ENCODE measurements around the gene CAMKV. TPM values are rescaled to one million over a fixed set of nuclear protein-coding genes. Genes with fewer than 3 reads are reported as not detected.
A peak's percentile ranks its signal among the peaks of the same experiment; 100 is the strongest.
"Not testable (repeated sequence)": the region's sequence is repeated elsewhere in the genome, so short reads cannot be mapped to it uniquely, and the experiment has no call there.

The CAMKV gene
- polyA plus RNA-seq, 3 donors from 2014 or later = not detected

DNA sequence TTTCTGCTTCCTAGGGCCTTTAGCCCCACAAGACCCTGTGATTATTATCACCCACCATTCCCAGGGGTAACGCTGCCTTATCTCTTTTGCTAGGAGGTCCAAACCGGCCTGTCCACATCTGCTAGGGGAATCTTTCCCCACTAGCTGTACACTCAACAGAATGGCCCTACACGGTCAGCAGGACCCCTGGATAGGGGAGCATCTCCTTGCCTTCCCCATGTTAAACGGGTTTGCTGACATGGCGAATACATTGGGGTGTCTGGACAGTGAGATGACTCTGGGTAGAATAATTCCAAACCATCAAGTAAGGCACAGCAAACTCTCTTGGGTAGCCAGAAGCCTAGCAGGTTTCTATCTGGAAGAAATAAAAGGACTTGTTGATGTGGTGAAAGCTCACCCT is 14.0 kb downstream of the CAMKV start:
- Mint-ChIP-seq H3K36me3 (no peaks in the 10 kb centered on the region), H3K9me3 (no peaks in the 10 kb centered on the region), H3K4me3 (peak overlapping the region; percentile 84 to 91 (median 90)), H3K4me1 (peaks cover 11 to 13% of the 10 kb centered on the region in 2 donors), H3K27ac (peak overlapping the region in 1 of 6 donors; percentile 89), H3K27me3 (ENCODE audit: low read depth in 3 of 3) (peaks cover 0 to 4% (median 2%) of the 10 kb centered on the region in 3 donors)
- no peak for DNase-seq

DNA sequence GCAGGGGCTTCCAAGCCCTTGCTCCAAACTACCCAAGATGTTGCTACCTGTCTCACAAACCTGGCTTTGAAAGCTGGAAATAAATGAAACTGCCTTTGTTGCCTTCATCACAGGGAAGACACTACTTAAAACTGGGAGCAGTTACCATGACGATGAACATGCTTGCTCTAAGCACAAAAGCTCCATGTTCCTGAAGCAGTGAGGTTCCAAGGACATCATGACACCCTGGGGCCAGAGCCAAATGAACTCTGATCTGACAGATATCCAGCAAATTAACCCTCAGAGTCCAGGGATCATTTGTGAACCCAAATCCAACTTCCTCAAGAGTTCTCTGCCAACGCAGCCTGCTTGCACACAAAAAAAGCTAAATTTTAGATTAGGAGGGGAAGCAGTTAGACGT is 24.0 kb downstream of the CAMKV start:
- H3K27ac Mint-ChIP-seq = no peak overlapping the region
- H3K36me3 Mint-ChIP-seq = peaks cover 0 to 4% (median 0%) of the 10 kb centered on the region in 3 donors
- H3K4me1 Mint-ChIP-seq = no peaks in the 10 kb centered on the region
- no peaks in the 10 kb centered on the region for H3K27me3 Mint-ChIP-seq (ENCODE audit: low read depth in 3 of 3)
- no peak for DNase-seq
- no peak overlapping the region for H3K4me3 Mint-ChIP-seq
- no peaks in the 10 kb centered on the region for H3K9me3 Mint-ChIP-seq

DNA sequence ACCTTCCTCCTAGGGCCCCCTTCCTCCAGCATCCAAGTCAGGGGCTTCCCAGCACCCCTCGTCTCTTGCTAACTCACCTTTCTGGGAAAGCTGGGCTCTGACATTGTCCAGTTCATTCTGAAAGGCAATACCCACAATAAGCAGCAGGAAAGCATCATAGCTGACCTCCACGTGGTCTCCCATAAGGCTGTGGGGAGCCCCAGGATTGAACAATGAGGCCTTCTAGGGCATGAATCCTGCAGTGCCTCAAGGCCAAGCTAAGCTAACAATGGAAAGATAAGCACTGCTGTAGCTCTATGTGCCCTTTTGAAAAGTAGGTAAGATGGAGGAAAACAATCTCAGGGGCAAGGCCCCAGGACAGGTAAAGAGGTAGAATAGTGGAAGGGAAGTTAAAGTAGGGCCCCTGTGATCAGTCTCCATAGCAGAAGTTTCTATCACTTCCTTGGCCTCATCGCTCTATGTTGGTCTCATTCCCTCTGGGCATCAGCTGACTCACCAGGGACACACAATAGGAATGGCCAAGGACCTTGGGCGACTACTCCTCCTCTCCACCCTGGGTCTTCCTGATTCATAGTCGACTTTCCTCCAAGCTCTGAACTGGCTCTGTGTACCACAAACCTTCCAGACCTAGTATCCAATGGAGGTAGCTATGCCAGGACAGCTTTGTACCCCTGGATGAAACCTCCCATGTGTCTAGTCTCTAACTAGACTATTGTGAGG is 25.1 kb downstream of the CAMKV start:
- Mint-ChIP-seq H3K4me3 (no peak overlapping the region), H3K27me3 (ENCODE audit: low read depth in 3 of 3) (no peaks in the 10 kb centered on the region), H3K4me1 (no peaks in the 10 kb centered on the region), H3K27ac (peak overlapping the region in 1 of 6 donors; percentile 53), H3K36me3 (peaks cover 0 to 4% (median 0%) of the 10 kb centered on the region in 3 donors), H3K9me3 (no peaks in the 10 kb centered on the region)
- no peak for DNase-seq

DNA sequence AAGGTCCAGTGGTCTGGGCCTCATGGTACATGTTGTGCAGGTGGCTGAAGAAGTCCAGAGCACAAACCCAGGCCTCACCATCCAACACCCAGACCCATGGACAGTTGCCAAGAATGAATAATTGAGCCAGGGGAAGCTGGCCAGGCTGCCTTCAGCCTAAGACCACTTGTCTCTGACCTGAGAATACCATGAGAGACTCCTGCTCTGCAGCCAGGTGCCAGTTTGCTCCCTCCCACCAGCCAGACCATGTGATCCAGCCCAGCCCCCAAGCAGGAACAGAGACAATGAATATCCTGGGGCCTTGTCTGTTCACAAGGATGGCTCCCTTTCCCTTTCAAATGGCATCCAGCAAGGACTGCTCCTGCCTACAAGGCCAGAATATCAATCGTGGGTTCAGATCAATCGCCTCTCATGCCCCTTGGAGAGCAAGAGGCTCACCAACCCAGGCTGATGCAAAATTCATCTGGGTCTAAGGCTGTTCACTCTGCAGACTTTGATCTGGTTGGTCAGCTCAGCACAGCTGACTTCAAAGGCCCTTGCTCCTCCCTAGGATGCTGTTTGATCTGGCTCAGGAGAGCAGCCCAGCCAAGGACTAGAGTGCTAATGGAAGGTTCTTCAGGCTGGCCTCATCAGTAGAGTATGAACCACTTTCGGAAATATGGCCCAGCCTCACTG is 26.7 kb downstream of the CAMKV start:
- Mint-ChIP-seq H3K9me3 (no peaks in the 10 kb centered on the region), H3K4me1 (no peaks in the 10 kb centered on the region), H3K4me3 (no peak overlapping the region), H3K36me3 (peaks cover 0 to 4% (median 0%) of the 10 kb centered on the region in 3 donors), H3K27ac (no peak overlapping the region), H3K27me3 (ENCODE audit: low read depth in 3 of 3) (no peaks in the 10 kb centered on the region)
- DNase-seq = no peak

DNA sequence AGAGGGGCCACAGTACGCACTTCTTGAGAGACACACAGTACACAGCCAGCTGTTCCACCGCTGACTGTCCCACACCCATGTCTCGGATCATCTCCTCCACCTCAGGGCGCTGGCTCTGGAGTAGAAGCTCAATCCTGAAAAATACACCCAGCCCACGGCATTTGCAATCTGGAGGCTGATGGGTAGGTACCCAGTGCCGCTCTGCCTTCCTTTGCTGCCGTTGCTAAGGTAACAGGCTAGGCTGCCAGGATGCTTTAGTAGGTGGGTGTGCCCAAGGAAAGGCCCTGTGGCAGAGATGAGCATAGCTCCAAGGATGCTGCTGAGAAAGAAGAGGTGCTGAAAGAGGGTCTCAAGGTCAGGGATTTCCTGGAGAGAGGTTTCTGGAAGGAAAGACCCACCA is 27.9 kb downstream of the CAMKV start:
- H3K4me1 Mint-ChIP-seq = no peaks in the 10 kb centered on the region
- H3K27ac Mint-ChIP-seq = no peak overlapping the region
- peaks cover 0 to 4% (median 0%) of the 10 kb centered on the region in 3 donors for H3K36me3 Mint-ChIP-seq
- H3K4me3 Mint-ChIP-seq = no peak overlapping the region
- H3K27me3 Mint-ChIP-seq (ENCODE audit: low read depth in 3 of 3) = no peaks in the 10 kb centered on the region
- H3K9me3 Mint-ChIP-seq = no peaks in the 10 kb centered on the region
- no peak for DNase-seq

DNA sequence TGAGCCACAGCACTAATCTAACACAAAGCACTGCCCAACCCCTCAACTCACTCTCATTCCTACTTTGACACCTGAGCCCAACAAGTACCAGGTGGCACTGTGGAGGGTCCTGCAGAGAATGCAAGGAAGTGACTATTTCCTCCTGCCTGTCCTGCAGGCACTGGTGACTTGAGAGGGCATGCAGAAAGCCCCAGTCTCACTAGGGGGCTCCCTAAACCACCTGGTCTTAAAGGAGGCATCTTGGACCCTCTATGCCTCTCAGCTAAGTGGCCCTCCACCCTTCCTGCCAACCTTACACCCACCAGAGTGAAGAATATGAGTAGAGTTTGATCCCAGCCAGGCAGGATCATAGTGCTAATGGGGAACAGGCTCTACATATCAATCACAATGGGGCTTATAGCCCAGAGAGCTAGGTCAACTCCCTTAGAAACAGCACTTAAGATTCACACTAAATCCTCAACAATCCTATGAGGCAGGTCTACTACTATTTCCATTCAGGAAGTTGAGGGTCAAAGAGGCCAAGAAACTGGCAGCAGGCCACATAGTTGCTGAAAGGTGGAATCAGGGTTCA is 28.5 kb downstream of the CAMKV start:
- no peaks in the 10 kb centered on the region for H3K9me3 Mint-ChIP-seq
- DNase-seq = no peak
- no peaks in the 10 kb centered on the region for H3K27me3 Mint-ChIP-seq (ENCODE audit: low read depth in 3 of 3)
- peaks cover 0 to 4% (median 0%) of the 10 kb centered on the region in 3 donors for H3K36me3 Mint-ChIP-seq
- no peak overlapping the region for H3K4me3 Mint-ChIP-seq
- no peaks in the 10 kb centered on the region for H3K4me1 Mint-ChIP-seq
- H3K27ac Mint-ChIP-seq = no peak overlapping the region

DNA sequence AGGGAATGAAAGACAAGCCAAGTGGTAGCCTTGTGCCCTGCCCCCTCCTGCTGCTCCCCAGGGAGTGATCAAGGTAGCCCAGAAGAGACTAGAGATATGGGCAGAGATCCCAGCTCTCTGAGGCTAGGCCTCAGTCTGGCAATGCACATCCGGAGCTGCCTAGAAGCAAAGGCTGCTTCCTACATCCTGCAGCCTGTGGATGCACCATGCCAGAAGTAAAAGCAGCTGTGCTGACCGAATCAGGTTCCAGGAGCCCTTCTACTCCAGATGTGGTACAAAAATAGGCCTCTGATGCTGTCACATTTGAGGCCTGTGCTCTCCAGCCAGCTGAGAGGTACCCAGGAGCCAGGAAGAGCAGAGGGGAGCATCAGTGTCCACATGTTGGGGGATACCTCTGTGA is 29.3 kb downstream of the CAMKV start:
- H3K4me3 Mint-ChIP-seq = no peak overlapping the region
- H3K36me3 Mint-ChIP-seq = peaks cover 0 to under 1% (median 0%) of the 10 kb centered on the region in 3 donors
- no peaks in the 10 kb centered on the region for H3K9me3 Mint-ChIP-seq
- no peak overlapping the region for H3K27ac Mint-ChIP-seq
- no peak for DNase-seq
- no peaks in the 10 kb centered on the region for H3K27me3 Mint-ChIP-seq (ENCODE audit: low read depth in 3 of 3)
- no peaks in the 10 kb centered on the region for H3K4me1 Mint-ChIP-seq

DNA sequence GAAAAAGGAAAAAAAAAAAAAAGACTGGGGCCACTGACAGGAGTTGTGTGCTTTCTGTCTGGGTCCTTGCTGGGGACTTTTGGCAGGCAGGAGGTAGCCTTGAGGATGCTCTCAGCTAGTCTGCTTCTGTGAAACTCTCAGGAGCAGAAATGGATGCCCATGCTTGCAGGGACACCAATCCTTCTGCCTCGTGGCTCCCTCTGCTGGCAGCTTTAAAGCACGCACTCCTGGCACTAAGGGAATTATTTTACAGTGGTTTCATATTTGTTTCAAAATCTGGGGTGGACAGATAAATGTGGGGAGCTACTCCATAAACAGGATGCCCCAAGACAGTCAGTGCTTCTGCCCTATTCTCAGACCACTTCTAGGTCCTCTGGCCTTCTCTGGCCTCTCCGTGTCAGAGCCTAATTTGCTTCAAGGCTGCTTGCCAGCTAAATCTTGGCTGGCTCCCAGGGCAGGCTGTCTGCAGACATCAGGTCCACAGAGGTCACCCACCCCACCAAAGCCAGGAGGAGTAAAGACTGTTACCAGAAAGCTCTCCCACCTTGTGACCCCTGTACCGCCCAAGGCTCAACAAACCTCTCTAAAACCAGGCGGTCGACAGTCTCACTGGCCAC is 30.4 kb downstream of the CAMKV start:
- H3K27me3 Mint-ChIP-seq (ENCODE audit: low read depth in 3 of 3) = no peaks in the 10 kb centered on the region
- H3K36me3 Mint-ChIP-seq = no peaks in the 10 kb centered on the region
- no peaks in the 10 kb centered on the region for H3K9me3 Mint-ChIP-seq
- peak; percentile 68 to 75 (median 73) for DNase-seq
- H3K27ac Mint-ChIP-seq = peak overlapping the region in 1 of 6 donors; percentile 68
- no peaks in the 10 kb centered on the region for H3K4me1 Mint-ChIP-seq
- no peak overlapping the region for H3K4me3 Mint-ChIP-seq

DNA sequence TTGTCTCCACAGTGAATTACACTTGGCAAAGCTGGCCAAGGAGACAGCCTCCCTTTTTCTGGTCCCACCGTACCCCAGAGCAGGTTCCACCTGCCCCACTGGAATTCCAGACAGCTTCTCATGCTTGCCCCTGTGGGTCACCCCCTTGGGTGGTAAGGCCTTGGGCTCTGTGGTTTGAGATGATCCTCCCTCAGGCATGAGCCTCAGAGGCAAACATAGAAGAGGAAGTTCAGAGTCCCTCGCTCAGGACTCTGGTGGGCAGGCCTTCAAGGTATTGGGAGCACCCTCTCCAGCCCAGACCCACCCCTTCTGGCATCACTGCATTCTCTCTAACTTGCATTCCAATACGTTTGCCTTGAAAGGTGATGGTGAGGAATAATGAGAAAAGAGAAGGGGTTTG is 38.4 kb downstream of the CAMKV start:
- Mint-ChIP-seq H3K27me3 (ENCODE audit: low read depth in 3 of 3) (peaks cover 0 to 1% (median 0%) of the 10 kb centered on the region in 3 donors), H3K4me3 (no peak overlapping the region), H3K9me3 (no peaks in the 10 kb centered on the region), H3K27ac (no peak overlapping the region), H3K36me3 (no peaks in the 10 kb centered on the region), H3K4me1 (no peaks in the 10 kb centered on the region)
- no peak for DNase-seq

DNA sequence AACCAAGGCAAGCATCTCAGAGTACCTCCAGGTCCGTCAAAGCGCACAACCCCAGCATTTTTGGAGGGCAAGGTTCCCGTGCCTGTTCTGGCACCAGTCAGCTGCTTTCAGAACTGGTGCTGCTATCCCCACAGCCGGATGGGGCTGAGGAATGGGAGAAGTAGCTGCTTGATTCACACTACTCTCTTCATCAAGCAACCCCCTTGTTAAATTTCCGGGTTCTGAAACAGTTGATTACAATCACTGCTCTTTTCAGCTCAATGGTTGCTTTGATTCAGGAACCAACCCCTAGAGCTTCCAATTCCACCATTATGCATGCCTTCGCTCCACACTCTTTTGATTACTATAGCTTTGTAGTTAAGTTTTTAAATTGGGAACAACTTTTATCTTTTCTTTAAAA is 43.7 kb downstream of the CAMKV start:
- no peaks in the 10 kb centered on the region for H3K36me3 Mint-ChIP-seq
- no peak for DNase-seq
- H3K27me3 Mint-ChIP-seq (ENCODE audit: low read depth in 3 of 3) = no peaks in the 10 kb centered on the region
- no peak overlapping the region for H3K4me3 Mint-ChIP-seq
- no peaks in the 10 kb centered on the region for H3K4me1 Mint-ChIP-seq
- no peaks in the 10 kb centered on the region for H3K9me3 Mint-ChIP-seq
- no peak overlapping the region for H3K27ac Mint-ChIP-seq

DNA sequence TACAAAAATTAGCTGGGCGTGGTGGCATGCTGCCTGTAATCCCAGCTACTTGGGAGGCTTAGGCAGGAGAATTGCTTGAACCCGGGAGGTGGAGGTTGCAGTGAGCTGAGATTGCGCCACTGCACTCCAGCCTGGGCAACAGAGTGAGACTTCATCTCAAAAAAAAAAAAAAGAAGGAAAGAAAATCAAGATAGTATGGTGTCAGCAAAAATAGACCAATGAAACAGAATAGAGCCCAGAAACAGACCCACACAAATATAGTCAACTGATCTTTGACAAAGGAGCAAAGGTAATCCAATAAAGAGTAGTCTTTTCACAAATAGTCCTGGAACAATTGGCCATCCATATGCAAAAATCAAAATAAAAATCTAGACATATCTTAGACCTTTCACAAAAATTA is 46.6 kb downstream of the CAMKV start:
- not testable (repeated sequence) for DNase-seq; H3K27ac Mint-ChIP-seq; H3K4me1 Mint-ChIP-seq; H3K9me3 Mint-ChIP-seq; H3K27me3 Mint-ChIP-seq (ENCODE audit: low read depth in 3 of 3); H3K4me3 Mint-ChIP-seq; H3K36me3 Mint-ChIP-seq

DNA sequence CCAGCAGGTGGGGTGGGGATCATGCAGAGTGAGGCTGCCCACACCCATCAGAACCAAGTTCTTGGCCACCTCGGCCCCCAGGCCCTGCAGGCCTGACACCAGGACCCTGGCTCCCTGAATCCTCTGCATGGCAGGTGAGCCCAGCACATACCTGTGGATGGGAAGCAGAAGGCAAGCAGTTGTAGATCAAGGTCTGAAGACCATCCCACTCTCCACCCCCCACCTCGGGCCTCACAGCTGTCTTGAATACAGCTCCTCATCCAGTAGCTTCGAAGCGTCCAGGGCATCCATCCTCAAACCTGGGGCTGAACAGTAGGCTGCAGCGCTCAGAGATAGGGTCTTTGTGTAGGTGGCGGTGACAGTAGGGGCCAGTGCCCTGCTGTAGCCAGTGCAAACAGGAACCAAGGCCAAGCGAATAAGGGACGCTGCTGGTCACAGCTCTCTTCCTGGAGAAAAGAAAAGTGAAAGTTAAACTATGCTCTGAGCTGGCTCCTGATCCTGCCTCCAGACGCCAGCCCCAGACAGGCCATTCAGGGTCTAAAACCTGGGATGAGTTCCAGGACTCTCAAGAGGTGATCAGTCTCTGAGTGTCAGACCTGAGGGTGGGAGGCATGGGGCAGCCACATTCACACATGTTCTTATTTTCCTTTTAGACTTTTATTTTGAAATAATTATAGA is 56.1 kb downstream of the CAMKV start, which contains the start of gene UBA7:
UBA7 (minus strand) TSS at position 457 of the 678 bp plus-strand sequence; CDS start at position 291, 166 bp downstream.
- DNase-seq = peak; percentile 55 to 63 (median 59)
- Mint-ChIP-seq H3K27ac (peak within 1 kb of the TSS; percentile 94 to 98 (median 96)), H3K4me3 (peak within 1 kb of the TSS; percentile 96 to 99 (median 98)), H3K36me3 (peaks cover 0 to 26% (median 0%) of the 10 kb centered on the region in 3 donors), H3K4me1 (peaks cover 31 to 32% of the 10 kb centered on the region in 2 donors), H3K9me3 (no peaks in the 10 kb centered on the region), H3K27me3 (ENCODE audit: low read depth in 3 of 3) (peaks cover 0 to 1% (median 0%) of the 10 kb centered on the region in 3 donors)

DNA sequence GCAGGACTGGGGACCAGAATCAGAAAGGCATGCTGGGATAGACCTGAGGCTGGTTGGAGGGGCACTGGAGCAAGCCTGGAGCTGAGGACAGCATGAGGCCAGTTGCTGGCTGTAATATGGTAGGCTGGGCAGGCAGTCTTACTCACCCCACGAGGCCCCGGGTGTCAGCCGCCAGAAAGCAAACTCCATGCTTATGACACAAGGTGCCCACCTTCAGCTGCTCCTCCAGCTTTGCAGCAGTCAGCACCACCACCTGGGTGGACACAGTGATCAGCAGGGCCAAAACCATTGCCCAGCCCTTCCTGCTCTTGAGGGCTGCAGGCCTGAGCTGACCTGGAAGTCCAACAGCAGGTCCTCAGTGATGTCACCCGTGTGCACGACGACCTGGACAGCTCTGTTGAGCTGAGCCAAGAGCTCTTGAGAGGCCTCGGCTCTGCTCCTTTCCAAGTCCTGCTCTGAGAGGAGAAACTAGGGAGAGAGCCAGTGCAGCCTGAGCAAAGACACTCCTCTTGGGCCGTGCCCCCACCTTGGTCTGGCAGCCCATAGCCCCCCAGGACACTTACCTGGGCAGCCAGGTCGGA is 56.7 kb downstream of the CAMKV start:
- Mint-ChIP-seq H3K4me1 (peaks cover 31 to 32% of the 10 kb centered on the region in 2 donors), H3K27ac (peak overlapping the region; percentile 94 to 98 (median 96)), H3K36me3 (peaks cover 0 to 28% (median 0%) of the 10 kb centered on the region in 3 donors), H3K4me3 (peak overlapping the region; percentile 96 to 99 (median 98)), H3K27me3 (ENCODE audit: low read depth in 3 of 3) (peaks cover 0 to 1% (median 0%) of the 10 kb centered on the region in 3 donors), H3K9me3 (no peaks in the 10 kb centered on the region)
- DNase-seq = no peak

Data from immature natural killer cell (primary cell).